HepG2 (cell line): ENCODE measurements around the gene EHD1. TPM values are rescaled to one million over a fixed set of nuclear protein-coding genes. Genes with fewer than 3 reads are reported as not detected.

ENCODE experiments used
- ATAC-seq: fragments of 200-7000 bp; cut with Tn5 transposase; 3 replicates; pipeline ENCODE4 v1.9.1; 2020; ENCODE audit warnings: mild to moderate bottlenecking, moderate library complexity
- BruUV-seq: library from RNA; stranded (reverse); fragments of 400-500 nt; replicated peaks from 2 replicates; lab custom pipeline; 2021; lab: Mats Ljungman, UMichigan
- CTCF ChIA-PET: fragments of 300-600 bp; formaldehyde crosslinking; extraction: SDS; loops from one replicate; lab custom pipeline; 2021; ENCODE audit warnings: low total read pairs, inconsistent platforms, low intra/inter-chr PET ratio; lab: Yijun Ruan, JAX
- POLR2A ChIA-PET: fragments of 350-600 bp; sonication (Branson Sonifier 250); formaldehyde crosslinking; loops from one replicate; lab custom pipeline; 2020; ENCODE audit warnings: antibody characterized with exemption, inconsistent platforms; lab: Yijun Ruan, JAX
- DNase-seq: peaks from one replicate; pipeline ENCODE4 v3.0.0-alpha.2; 2015; ENCODE audit warnings: low spot score
- FAIRE-seq: peaks from 3 replicates; lab custom pipeline; 2011; peaks lifted over from hg19 to GRCh38; lab: Jason Lieb, UNC
- H2AFZ ChIP-seq: one replicate; pipeline ENCODE4 v1.6.1; 2011; ENCODE audit warnings: low read length, inconsistent platforms
- H3K27ac ChIP-seq: fragments of 300-600 bp; 3 replicates; pipeline ENCODE4 v1.8.0; 2011; ENCODE audit warnings: mixed run types, mild to moderate bottlenecking, mixed read lengths, low read length, inconsistent platforms; ENCODE audit not compliant: insufficient read depth; ENCODE audit errors: extremely low read length
- H3K27me3 ChIP-seq, 2 experiments: fragments of 200-600 bp in 1 of 2; 2 replicates in 1 of 2; 3 replicates in 1 of 2; pipeline versions ENCODE4 v1.6.0 to v1.8.0; 2011; ENCODE audit warnings: low read length in 2 of 2, mild to moderate bottlenecking in 2 of 2, moderate library complexity in 2 of 2, inconsistent platforms in 1 of 2; ENCODE audit not compliant: insufficient read depth in 2 of 2, control insufficient read depth in 1 of 2
- H3K36me3 ChIP-seq, 2 experiments: fragments of 200-600 bp in 1 of 2; replicated peaks in 1 of 2; 2 replicates in 1 of 2; 3 replicates in 1 of 2; pipeline versions ENCODE4 v1.5.1 to v1.8.0; 2011; ENCODE audit warnings: low read length in 2 of 2, inconsistent platforms in 1 of 2; ENCODE audit not compliant: insufficient read depth in 2 of 2, control insufficient read depth in 1 of 2
- H3K4me1 ChIP-seq: 2 replicates; pipeline ENCODE4 v1.5.1; 2012; ENCODE audit warnings: low read length, inconsistent platforms; ENCODE audit not compliant: insufficient read depth
- H3K4me2 ChIP-seq: 2 replicates; pipeline ENCODE4 v1.6.0; 2011; ENCODE audit warnings: low read depth, low read length, inconsistent platforms
- H3K4me3 ChIP-seq, 3 experiments: fragments of 200-600 bp in 1 of 3; sonication (generic), shearing (Covaris generic) in 1 of 3; replicated peaks in 1 of 3; 2 replicates each; pipeline ENCODE4 v1.5.1; 2011 to 2016; ENCODE audit warnings: low read length in 3 of 3, inconsistent platforms in 2 of 3, low read depth in 2 of 3, mild to moderate bottlenecking in 2 of 3, control low read depth in 1 of 3, mixed read lengths in 1 of 3; ENCODE audit not compliant: insufficient read depth in 1 of 3
- H3K79me2 ChIP-seq: one replicate; pipeline ENCODE4 v1.6.1; 2011; ENCODE audit warnings: low read length, inconsistent platforms; ENCODE audit not compliant: insufficient read depth
- H3K9ac ChIP-seq: 2 replicates; pipeline ENCODE4 v1.6.0; 2011; ENCODE audit warnings: mild to moderate bottlenecking, low read depth, low read length, inconsistent platforms; ENCODE audit not compliant: insufficient read depth
- H3K9me3 ChIP-seq: 2 replicates; pipeline ENCODE4 v1.5.1; 2012; ENCODE audit warnings: mild to moderate bottlenecking, low read length
- H4K20me1 ChIP-seq: 2 replicates; pipeline ENCODE4 v1.6.0; 2011; ENCODE audit warnings: inconsistent platforms, mild to moderate bottlenecking, low read length, moderate library complexity; ENCODE audit not compliant: insufficient read depth
- CSRNP1 ChIP-seq: sonication (generic); formaldehyde crosslinking; IDR thresholded peaks from 2 replicates; pipeline ENCODE4 v1.8.1; 2023; ENCODE audit warnings: mild to moderate bottlenecking, missing genetic modification reagents
- NR2F1 ChIP-seq, 2 experiments: fragments of 450-650 bp in 1 of 2; formaldehyde crosslinking in 1 of 2; IDR thresholded peaks; 2 replicates each; pipeline versions ENCODE4 v1.5.0 to v1.6.1; 2016 to 2020; ENCODE audit warnings: mild to moderate bottlenecking in 1 of 2, missing compliant biosample characterization in 1 of 2, missing genetic modification reagents in 1 of 2, moderate library complexity in 1 of 2
- NR3C1 ChIP-seq: sonication (generic); formaldehyde crosslinking; IDR thresholded peaks from 2 replicates; pipeline ENCODE4 v1.4.0; 2020; ENCODE audit warnings: missing genetic modification reagents
- PRPF4 ChIP-seq: fragments of 200-400 bp; formaldehyde crosslinking; IDR thresholded peaks from 2 replicates; pipeline ENCODE4 v1.6.1; 2016; ENCODE audit warnings: low read length, low read depth; ENCODE audit not compliant: poor library complexity, severe bottlenecking
- SRSF4 ChIP-seq: fragments of 200-400 bp; formaldehyde crosslinking; IDR thresholded peaks from one replicate; pipeline ENCODE4 v1.6.1; 2018; ENCODE audit warnings: mild to moderate bottlenecking, low read depth, low read length, moderate library complexity; ENCODE audit not compliant: poor library complexity, severe bottlenecking
- SUZ12 ChIP-seq: fragments of 150-350 bp; IDR thresholded peaks from 2 replicates; pipeline ENCODE4 v1.6.1; 2014; ENCODE audit warnings: low read depth, low read length
- ZBTB40 ChIP-seq, 2 experiments: fragments of 450-650 bp in 1 of 2; sonication (generic) in 1 of 2; formaldehyde crosslinking in 1 of 2; IDR thresholded peaks; 2 replicates each; pipeline versions ENCODE4 v1.6.1 to v1.8.0; 2016 to 2022; ENCODE audit warnings: antibody characterized with exemption in 1 of 2, mild to moderate bottlenecking in 1 of 2, missing genetic modification reagents in 1 of 2
- ZFP91 ChIP-seq: sonication (generic); formaldehyde crosslinking; IDR thresholded peaks from 2 replicates; pipeline ENCODE4 v1.9.0; 2022; ENCODE audit warnings: missing genetic modification reagents, mild to moderate bottlenecking, borderline replicate concordance
- ZNF598 ChIP-seq: sonication (generic); formaldehyde crosslinking; IDR thresholded peaks from 2 replicates; pipeline ENCODE4 v1.5.1; 2020; ENCODE audit warnings: mild to moderate bottlenecking, missing genetic modification reagents, borderline replicate concordance
- ZSCAN21 ChIP-seq: sonication (generic); formaldehyde crosslinking; IDR thresholded peaks from 2 replicates; pipeline ENCODE4 v1.8.0; 2022; ENCODE audit warnings: mild to moderate bottlenecking, missing genetic modification reagents, moderate library complexity, borderline replicate concordance
- WGBS: methylation state at CpG from one replicate; pipeline ENCODE4 v1.1.6; 2017; ENCODE audit warnings: low lambda C conversion rate; 5-methylcytosine and 5-hydroxymethylcytosine counted together
- in situ Hi-C: cut with HindIII; loops from 2 replicates; pipeline ENCODE4 v1.10.0; 2017; ENCODE audit warnings: low pct_unique_long_range_greater_than_20kb; ENCODE audit not compliant: extremely low pct_ligation_motif_present
- intact Hi-C: fragments of 100-400 bp; cut with micrococcal nuclease; formaldehyde crosslinking; loops from one replicate; pipeline ENCODE4 v1.10.0; 2022; ENCODE audit not compliant: unreplicated experiment
- polyA plus RNA-seq, 8 experiments: library from polyadenylated mRNA; depleted of rRNA in 3 of 8; stranded (reverse) in 7 of 8; unstranded in 1 of 8; fragments of >200 nt; fragmentation: Illumina TruSeq in 4 of 8; extraction: Trizol in 4 of 8; gene quantifications; 2 replicates each; pipeline versions ENCODE4 v1.2.1 to v1.2.3, GENCODE V29; 2011 to 2016; ENCODE audit warnings: low read depth in 4 of 8, missing spikeins in 1 of 8, mixed read lengths in 1 of 8; ENCODE audit not compliant: insufficient read depth in 1 of 8
- total RNA-seq, 5 experiments: library from RNA; depleted of rRNA; stranded (reverse); fragments of >200 nt; fragmentation: Illumina TruSeq; extraction: Trizol; gene quantifications; 2 replicates each; pipeline ENCODE4 v1.2.3, GENCODE V29; 2016; ENCODE audit warnings: low read depth in 1 of 5

EHD1 gene
- total and polyA plus RNA-seq, 2 of the 13 experiments (the other 11 are each of a cell fraction or from before 2014, with no cell fraction given): 23.6 to 26.6 TPM

- TF ChIP-seq ZBTB40 (IDR thresholded peaks at IDR 0.05): no peak
- TF ChIP-seq ZBTB40 (CRISPR knock-in tag; IDR thresholded peaks at IDR 0.05): no peak
- TF ChIP-seq PRPF4: no peak
- TF ChIP-seq NR3C1 (CRISPR knock-in tag): no peak
- TF ChIP-seq, all 625 proteins: peak for 0
Observed at GRCh38 chr11:64833509-64833908, 44.9 kb downstream of the EHD1 start (continued).

DNA sequence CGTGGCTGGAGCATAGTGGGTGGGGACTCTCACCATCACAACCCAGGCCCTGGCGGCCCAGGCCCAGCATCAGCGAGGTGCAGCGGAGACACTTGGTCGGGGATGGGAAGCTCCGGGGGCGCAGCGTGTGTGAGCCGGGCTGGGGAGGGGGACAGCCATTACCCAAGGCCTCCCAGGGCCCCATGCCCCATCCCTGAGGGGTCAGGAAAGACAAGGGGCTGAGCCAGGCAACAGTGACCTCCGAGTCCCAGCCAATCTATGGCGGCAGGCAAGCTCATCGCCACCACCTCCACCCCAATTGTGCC, 45.3 kb downstream of the EHD1 start:
- H2AFZ ChIP-seq: no peak overlapping the region
- ChIA-PET POLR2A (no interaction called here), CTCF (no interaction called here)
- H3K27ac ChIP-seq: no peak overlapping the region
- H4K20me1 ChIP-seq: no peaks in the 10 kb centered on the region
- H3K36me3 ChIP-seq: no peaks in the 10 kb centered on the region
- no peak for ATAC-seq
- no peaks in the 10 kb centered on the region for H3K9me3 ChIP-seq
- DNase-seq: no peak
- no peak for FAIRE-seq
- no peaks in the 10 kb centered on the region for H3K79me2 ChIP-seq
- in situ Hi-C loops: no loop called here
- H3K4me1 ChIP-seq: no peaks in the 10 kb centered on the region
- intact Hi-C loops: no loop called here
- H3K9ac ChIP-seq: no peak overlapping the region
- no peak overlapping the region for H3K4me3 ChIP-seq
- BruUV-seq: no TSS peak
- H3K4me2 ChIP-seq: no peak overlapping the region
- 92% methylated on average over 7 of the region's 12 CpGs for WGBS
- H3K27me3 ChIP-seq: no peaks in the 10 kb centered on the region
- TF ChIP-seq CSRNP1 (CRISPR knock-in tag) (no peak), ZSCAN21 (CRISPR knock-in tag) (no peak), ZFP91 (CRISPR knock-in tag) (no peak), NR2F1 (CRISPR knock-in tag; IDR thresholded peaks at IDR 0.05) (no peak), SRSF4 (no peak), SUZ12 (no peak), ZNF598 (no peak)
